ENCODE results near the gene GP5.
A peak's percentile ranks its signal among the peaks of the same experiment; 100 is the strongest.

Gene GP5

GRCh38 chr3:194396859-194397756 lies 2.0 kb downstream of the GP5 start:
- DNase-seq, result no peak

DNA sequence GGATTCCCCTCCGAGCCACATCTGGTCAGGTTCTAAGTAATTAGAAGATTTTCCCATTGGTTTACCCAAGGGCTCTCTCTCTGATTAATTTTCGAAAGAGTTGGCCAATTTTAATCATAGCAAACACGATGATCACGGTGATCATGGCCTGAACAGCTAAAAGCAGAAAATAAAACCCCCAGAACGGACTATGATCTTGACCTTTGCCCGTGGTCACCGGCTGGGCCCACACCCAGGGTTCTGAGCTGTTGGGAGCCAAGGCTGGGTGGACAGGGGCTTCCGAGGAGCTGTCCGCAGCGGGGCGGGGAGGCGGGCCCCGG lies 2.6 kb downstream of the GP5 start:
- no peak for DNase-seq

GRCh38 chr3:194395778-194396538 lies 3.1 kb downstream of the GP5 start:
- peak; percentile 54 for DNase-seq

GRCh38 chr3:194395212-194395611 lies 3.9 kb downstream of the GP5 start:
- DNase-seq, result peak; percentile 56

- no peak for DNase-seq
Observed at GRCh38 chr3:194392576-194392975, 6.5 kb downstream of the GP5 start.

DNA sequence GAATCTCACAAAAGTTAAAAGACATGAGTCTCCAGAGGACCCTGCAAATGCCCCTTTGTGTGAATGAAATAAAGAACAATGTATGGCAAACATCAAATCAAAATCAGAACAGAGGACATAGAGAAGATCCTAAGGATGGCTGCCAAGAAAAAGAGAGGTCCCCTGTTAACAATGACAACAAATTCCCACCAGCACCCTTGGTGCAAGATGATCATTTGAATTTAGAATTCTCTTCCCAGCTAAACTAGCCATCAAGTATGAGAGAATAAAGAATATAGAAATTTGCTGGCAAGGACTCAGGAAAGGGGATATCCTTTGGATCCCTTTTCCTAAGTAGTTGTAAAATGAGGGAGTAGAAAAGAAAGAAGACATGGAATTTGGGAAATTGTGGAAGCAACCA lies 8.2 kb downstream of the GP5 start:
- DNase-seq, result no peak

DNA sequence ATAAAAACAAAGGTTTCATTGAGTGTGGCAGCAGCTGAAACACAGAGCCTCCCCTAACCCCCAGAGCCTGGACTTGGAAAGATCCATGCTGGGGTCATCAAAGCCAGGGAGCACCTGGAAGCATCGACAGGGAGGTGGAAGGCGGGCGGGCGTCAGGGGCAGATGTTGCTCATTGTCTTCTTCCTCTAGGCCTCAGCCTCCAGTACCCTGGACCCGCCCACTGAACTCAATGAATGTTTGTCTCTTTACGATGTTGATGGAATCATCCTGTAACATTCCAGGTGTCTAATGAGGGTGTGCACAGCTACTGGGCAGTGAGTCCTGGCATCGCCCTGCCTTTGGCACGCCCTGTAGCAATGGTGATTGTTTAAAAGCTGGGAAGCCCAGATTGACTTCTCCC lies 9.8 kb downstream of the GP5 start:
- no peak for DNase-seq

DNA sequence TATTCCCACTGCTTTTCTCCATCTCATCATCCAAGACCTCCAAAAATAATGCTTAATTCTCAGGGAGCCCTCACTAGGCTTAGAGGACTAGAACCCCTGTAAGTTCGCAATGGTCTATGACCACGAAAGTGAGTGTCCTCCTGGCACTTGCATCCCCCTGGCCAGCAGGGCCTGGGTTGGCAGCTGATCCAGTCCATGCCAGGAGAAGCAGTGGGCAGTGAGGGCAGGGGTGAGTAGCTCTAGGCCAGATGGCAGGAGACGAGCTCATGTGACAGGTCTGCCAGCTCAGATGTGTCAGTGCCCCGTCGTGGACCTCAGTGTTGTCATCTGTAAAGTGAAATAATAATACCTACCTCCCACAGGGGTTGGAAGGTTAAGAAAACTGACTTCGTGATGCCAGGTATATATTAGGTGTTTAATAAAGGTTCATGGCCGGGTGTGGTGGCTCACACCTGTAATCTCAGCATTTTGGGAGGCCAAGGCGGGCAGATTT lies 11.1 kb downstream of the GP5 start:
- no peak for DNase-seq

DNA sequence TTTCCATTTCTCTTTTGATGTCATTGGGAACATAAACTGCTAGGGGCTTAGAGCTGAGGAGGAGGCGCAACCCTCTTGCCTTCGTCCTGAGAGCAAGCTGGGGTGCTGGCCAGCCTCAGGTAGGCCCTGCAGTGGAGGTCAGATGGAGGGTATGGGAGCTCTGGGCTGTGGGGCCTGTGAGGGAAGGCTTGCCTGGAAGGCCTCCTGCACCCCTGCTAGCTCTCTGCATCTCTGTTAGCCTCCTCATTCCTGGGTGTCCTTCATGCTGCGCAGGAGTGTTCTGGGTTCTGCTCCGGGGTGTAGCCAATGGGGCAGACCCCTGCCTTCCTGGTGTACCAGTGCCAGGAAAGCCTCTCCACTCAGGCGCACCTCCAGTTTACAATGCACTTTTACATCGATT lies 11.8 kb downstream of the GP5 start:
- DNase-seq, result no peak

GRCh38 chr3:194386648-194387047 lies 12.4 kb downstream of the GP5 start:
- DNase-seq, result no peak

GRCh38 chr3:194386066-194386465 lies 13.0 kb downstream of the GP5 start:
- no peak for DNase-seq

GRCh38 chr3:194384569-194385001 lies 14.5 kb downstream of the GP5 start:
- no peak for DNase-seq

- no peak for DNase-seq
Observed at GRCh38 chr3:194384156-194384555, 14.9 kb downstream of the GP5 start.

GRCh38 chr3:194383276-194383940 lies 15.7 kb downstream of the GP5 start:
- no peak for DNase-seq

DNA sequence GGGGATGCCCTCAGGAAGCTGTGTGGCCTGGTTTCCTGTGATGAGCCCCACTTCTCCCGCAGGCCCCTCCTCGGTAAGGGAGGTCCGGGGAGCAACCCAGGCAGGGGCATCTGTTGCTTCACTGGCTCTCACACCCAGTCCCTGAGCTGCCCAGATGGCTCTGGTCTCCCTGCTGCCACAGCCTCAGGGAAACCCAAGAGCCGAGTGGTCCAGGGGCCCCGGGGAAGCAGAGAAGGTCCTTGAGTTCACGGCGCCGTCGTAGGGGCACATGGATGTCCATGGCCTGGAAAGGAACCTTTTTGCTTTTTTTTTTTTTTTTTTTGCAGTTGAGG lies 16.2 kb downstream of the GP5 start:
- no peak for DNase-seq

- DNase-seq, result no peak
Observed at GRCh38 chr3:194382196-194382891, 16.7 kb downstream of the GP5 start.

- DNase-seq, result no peak
Observed at GRCh38 chr3:194381460-194381875, 17.6 kb downstream of the GP5 start.

DNA sequence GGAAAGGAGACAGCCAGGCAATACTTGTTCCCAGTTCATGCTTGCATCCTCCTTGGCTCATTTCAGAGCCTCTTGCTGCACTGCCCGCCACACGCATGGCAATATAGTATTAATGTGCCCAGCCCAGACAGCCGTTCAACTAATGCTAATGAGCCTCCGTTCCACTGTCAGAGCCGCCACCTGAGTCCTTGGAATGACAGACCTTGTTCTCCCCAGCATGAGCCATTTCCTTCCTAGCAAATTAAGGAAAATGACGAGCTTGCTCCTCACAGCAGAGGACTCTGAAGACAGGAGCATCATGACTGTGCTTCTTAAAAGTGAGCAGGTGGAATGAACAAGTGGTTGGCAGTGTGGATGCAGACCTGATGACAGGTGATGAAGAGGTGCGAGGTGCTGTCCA lies 18.7 kb downstream of the GP5 start:
- DNase-seq, result no peak

DNA sequence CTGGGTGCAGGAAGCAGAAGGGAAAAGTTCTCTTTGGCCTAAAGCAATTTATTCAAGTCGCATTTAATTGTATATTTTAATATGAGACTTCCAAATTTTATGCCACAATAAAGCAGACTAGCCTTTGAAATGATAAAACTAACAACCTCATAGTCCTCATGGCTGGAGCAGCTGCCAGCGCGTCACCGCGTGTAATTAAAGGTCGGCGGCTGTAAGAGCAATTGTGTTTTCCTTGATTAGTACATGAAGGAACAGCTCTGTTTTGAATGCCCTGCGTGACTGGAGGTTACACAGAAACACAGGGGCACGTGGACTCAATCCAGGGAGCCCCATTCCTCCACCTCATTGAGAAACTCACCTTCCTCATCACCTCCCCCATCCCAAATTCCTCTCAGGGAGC lies 19.4 kb downstream of the GP5 start:
- DNase-seq, result no peak

- no peak for DNase-seq
Observed at GRCh38 chr3:194379231-194379630, 19.8 kb downstream of the GP5 start.

DNA sequence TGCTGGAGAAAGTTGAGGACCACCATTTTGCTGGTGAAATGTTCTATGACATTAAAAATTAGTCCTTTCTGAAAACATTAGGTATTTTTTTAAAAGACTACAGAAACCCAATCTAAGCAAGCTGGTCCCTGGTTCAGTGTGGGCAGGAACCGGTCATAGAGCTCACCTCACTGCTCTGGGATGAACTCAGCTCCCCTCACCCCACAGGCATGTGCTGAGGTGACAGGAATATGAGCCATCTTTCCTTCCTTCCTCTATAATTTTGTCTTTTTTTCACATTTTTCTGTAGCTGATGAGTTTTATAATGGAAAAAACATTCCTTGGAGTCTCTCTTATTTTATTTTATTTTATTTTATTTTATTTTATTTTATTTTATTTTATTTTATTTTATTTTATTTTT lies 21.4 kb downstream of the GP5 start:
- DNase-seq, result no peak

GRCh38 chr3:194376241-194376560 lies 22.9 kb downstream of the GP5 start:
- no peak for DNase-seq
